GM21786 (cell line): ENCODE measurements around the gene SETBP1.
A peak's percentile ranks its signal among the peaks of the same experiment; 100 is the strongest.

ENCODE experiments used
- ATAC-seq: cut with Tn5 transposase; IDR thresholded peaks from one replicate; pipeline ENCODE4 v1.9.1; 2021; ENCODE audit not compliant: unreplicated experiment

Gene SETBP1

GRCh38 chr18:44837482-44838180 lies 156.9 kb downstream of the SETBP1 start:
- no peak for ATAC-seq

GRCh38 chr18:44838971-44839666 lies 158.4 kb downstream of the SETBP1 start:
- peak; percentile 97 for ATAC-seq

DNA sequence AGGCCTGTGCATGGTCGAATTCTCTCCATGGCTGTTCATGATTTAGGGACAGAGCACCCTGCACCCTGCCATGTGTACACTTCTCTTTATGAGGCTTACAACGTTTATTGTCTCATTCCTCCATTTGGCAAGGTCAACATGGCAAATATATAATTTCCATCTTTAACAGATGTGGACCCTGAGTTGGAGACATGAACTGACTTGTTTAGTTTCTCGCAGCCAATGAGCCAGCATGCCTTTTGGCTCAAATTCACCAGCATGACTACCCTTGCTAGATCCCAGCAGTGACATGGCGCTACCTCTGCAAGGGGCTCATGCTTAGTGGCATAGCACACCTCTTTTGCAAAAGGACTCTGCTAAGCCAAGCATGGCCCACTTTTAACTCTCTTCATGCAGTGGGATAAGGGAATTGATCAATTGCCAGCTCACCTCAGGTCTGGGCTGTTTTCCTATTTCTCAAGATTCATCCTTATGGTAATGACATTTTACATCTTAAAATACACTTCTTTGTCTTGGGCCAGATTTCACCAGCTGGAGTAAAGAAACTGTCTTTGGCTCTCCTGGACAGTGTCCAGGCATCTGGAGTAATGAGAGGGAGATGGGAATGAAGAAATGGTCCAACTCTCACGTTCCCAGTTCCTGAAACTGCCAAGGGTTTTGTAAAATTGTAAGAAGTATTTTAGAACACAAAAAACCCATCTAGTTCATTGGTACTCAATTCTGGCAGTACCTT lies 159.5 kb downstream of the SETBP1 start:
- no peak for ATAC-seq

GRCh38 chr18:44841221-44841620 lies 160.5 kb downstream of the SETBP1 start:
- ATAC-seq: no peak

GRCh38 chr18:44841752-44842587 lies 161.3 kb downstream of the SETBP1 start:
- no peak for ATAC-seq

GRCh38 chr18:44842588-44843412 lies 162.1 kb downstream of the SETBP1 start:
- no peak for ATAC-seq

GRCh38 chr18:44844486-44844885 lies 163.8 kb downstream of the SETBP1 start:
- no peak for ATAC-seq

DNA sequence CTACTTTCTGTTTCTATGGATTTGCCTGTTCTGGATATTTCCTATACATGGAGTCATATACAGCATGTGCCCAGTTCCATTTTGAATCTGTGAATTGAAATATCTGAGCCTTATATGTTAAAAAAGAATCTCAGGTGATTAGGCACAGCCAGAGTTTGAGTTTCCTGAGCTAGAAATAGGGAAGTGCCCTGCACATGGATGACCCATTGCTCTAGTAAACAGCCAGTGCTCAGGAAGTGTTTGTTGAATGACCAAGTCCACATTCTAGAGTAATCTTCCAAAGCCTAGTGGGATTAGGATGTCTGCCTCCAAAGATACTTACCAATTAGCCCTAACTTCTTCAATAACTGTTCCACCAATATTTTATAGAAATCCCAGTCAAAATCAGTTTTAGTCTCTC lies 165.8 kb downstream of the SETBP1 start:
- no peak for ATAC-seq

GRCh38 chr18:44848644-44849335 lies 168.1 kb downstream of the SETBP1 start:
- ATAC-seq: no peak

GRCh38 chr18:44849361-44849760 lies 168.7 kb downstream of the SETBP1 start:
- ATAC-seq: no peak

- no peak for ATAC-seq
Observed at GRCh38 chr18:44850001-44850400, 169.3 kb downstream of the SETBP1 start.

- no peak for ATAC-seq
Observed at GRCh38 chr18:44851856-44852621, 171.4 kb downstream of the SETBP1 start.

DNA sequence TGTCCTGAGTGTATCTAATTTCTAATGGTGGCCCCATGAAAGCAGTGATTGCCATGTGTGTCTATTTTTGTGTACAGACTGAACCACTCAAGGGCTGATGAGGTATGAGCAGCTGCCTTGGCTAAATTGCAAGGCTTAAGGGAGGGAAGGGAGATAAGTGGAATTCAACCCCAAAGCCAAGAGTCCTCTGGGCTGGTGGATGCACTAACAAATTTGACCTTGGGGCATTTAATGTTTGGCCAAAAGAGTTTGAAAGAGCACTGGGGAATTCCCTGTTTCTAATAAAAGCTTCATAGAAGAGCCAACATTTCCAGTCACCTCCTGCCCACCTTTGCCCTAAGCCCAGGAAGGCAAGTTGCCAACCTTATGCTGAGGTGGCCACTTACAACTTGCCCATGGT lies 172.1 kb downstream of the SETBP1 start:
- no peak for ATAC-seq

GRCh38 chr18:44853430-44853829 lies 172.7 kb downstream of the SETBP1 start:
- no peak for ATAC-seq

DNA sequence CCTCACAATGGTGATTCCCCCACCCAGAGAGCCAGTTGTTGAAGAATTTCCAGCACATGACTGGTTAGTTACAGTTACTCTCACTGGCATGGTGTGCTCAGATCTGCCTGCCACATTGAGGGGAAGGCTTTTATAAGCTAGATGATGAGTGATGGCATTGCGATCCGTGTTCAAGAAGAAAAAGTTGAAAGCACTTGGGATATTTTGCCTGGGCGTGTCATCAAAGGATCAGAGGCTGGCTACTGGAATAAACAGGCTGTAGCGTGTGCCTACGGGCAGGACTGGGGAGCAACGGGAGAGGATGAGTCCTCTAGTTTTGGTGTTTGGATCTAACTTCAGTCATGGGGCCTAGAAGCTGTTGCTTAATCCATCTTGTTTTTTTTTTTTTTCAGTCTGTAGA lies 175.0 kb downstream of the SETBP1 start:
- ATAC-seq: no peak

- ATAC-seq: no peak
Observed at GRCh38 chr18:44856157-44856556, 175.5 kb downstream of the SETBP1 start.

GRCh38 chr18:44857081-44857480 lies 176.4 kb downstream of the SETBP1 start:
- no peak for ATAC-seq

DNA sequence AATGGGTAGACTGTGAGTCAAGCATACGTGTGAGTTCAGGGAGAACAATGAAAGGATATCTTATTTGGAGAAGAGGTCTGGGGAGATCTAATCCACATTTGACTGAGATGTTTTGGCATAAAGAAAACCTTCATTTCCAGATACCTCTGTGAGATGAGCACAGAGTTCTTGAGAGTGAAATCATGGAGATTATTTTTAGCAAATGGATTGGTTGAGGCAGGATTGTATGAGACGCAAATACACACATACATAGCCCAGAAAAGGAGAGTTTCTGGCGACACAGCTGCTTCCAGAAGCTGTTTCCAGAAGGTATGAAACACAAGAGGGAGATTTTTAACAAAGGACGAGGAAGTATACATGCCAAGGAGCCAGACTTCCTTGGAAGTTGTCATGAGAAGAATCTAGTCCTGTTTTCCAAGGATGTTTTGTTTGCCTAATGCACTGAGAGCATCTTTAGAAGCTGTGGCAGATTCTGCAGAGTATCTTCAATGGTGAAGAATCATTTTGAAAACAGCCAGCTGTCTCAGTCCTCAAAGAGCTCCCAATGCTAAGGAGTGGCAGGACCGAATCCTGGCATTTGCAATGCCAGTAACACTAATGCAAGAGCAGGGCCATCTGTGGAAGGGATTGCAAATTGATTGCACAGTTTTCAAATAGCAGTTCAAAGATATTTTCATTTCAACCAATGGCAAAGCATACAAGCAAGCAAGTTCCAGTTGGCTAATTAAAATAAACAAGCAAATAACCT lies 177.2 kb downstream of the SETBP1 start:
- no peak for ATAC-seq
